ENCODE measurements around the gene TENT5C. TPM values are rescaled to one million over a fixed set of nuclear protein-coding genes. Genes with fewer than 3 reads are reported as not detected.

Gene TENT5C
- total and polyA plus RNA-seq, 2 of the 8 experiments (the other 6 are each of a cell fraction or from before 2014, with no cell fraction given) = 0.38 to 0.99 TPM

DNA sequence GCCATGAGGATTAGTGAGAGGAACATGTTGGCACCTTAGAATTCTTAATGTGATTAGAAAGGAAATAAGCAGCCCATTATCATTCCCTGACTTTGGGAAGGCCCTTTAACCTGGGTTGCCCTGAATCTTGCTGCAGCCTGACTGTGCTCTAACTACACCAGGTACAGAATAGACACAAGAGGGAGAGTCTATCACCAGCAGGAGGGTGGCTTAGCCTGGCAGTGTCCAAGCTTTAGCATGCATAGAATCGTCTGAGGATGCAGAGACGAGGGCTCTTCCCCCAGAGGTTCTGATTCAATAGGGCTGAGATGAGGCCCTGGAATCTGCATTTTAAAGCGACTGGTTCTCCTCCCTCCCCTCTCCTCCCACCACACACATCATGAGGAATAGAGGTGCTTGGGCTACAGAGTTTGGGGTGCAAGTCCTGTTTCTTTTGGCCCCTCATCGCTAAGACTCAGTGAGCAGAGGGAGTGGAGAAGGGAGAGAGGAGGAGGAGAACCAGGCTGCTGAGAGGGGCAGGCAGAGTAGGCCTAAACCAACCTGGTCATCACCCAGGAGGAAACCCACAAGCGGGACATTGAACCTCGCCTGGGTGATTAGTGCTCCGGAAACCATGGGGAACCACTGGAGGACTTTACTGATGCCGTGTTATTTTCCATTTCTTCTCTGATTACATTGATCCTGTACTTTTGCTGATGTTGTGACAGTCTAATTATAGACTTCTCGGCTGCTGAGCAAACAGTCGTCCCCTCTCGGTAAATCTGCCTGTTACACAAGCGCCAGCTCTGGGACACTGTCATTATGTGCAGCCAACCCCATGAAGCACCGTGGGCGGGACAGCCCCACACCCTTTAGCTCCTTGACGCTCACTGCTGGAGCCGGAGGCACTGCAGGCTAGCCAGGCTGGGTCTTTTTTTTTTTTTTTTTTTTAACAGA, 6.3 kb upstream of the TENT5C start:
- Histone ChIP-seq H3K4me1 (replicated peaks in 1 of 4; ENCODE audit: control insufficient read depth in 3 of 4, insufficient read depth in 4 of 4, low read length in 3 of 4) (no peaks in the 10 kb centered on the region), H3K79me2 (ENCODE audit: control insufficient read depth in 1 of 2, insufficient read depth in 2 of 2, low read length in 2 of 2) (no peaks in the 10 kb centered on the region), H2BK120ac (replicated peaks; ENCODE audit: low read depth, low read length) (no peak overlapping the region), H4K91ac (replicated peaks; ENCODE audit: insufficient read length, low read length) (no peak overlapping the region), H2BK20ac (ENCODE audit: low read length) (no peak overlapping the region), H3K9me3 (ENCODE audit: insufficient read depth in 2 of 2, low read depth in 1 of 2, low read length in 1 of 2) (no peaks in the 10 kb centered on the region), H2BK5ac (ENCODE audit: low read depth, low read length) (no peak overlapping the region), H2AK5ac (ENCODE audit: low read depth, low read length) (no peak overlapping the region), H3K4me3 (ENCODE audit: extremely low read depth in 1 of 4, insufficient read depth in 2 of 4, low read depth in 3 of 4, low read length in 4 of 4) (no peak overlapping the region), H3K56ac (replicated peaks; ENCODE audit: insufficient read length, low read depth, low read length) (no peak overlapping the region), H3K79me1 (ENCODE audit: low read depth, low read length) (no peaks in the 10 kb centered on the region), H3K18ac (ENCODE audit: extremely low read depth, low read length) (no peak overlapping the region), H2AFZ (ENCODE audit: low read length) (no peak overlapping the region), H3K4me2 (ENCODE audit: insufficient read depth in 1 of 2, low read depth in 2 of 2, low read length in 2 of 2) (no peak overlapping the region), H4K8ac (ENCODE audit: extremely low read depth, insufficient read depth, low read length) (no peak overlapping the region), H3K4ac (replicated peaks; ENCODE audit: insufficient read length, low read depth, low read length) (no peak overlapping the region), H3K27ac (ENCODE audit: low read depth, low read length) (no peak overlapping the region), H2BK15ac (ENCODE audit: low read length) (no peak overlapping the region), H3K36me3 (ENCODE audit: control insufficient read depth in 2 of 4, insufficient read depth in 4 of 4, low read length in 3 of 4) (no peaks in the 10 kb centered on the region), H3K23me2 (ENCODE audit: low read depth, low read length) (no peaks in the 10 kb centered on the region), H3K23ac (ENCODE audit: insufficient read length) (no peak overlapping the region), H4K20me1 (replicated peaks in 1 of 2; ENCODE audit: control insufficient read depth in 1 of 2, insufficient read depth in 2 of 2, low read length in 2 of 2) (no peaks in the 10 kb centered on the region), H4K5ac (ENCODE audit: insufficient read length, low read depth, low read length) (no peak overlapping the region), H3K14ac (ENCODE audit: insufficient read length) (no peak overlapping the region), H3K9ac (replicated peaks in 1 of 4; ENCODE audit: extremely low read depth in 1 of 4, low read depth in 3 of 4, low read length in 3 of 4) (no peak overlapping the region), H2BK12ac (ENCODE audit: low read depth, low read length) (no peak overlapping the region), H3K27me3 (replicated peaks in 1 of 4; ENCODE audit: control insufficient read depth in 3 of 4, extremely low read depth in 1 of 4, insufficient read depth in 3 of 4, low read length in 3 of 4) (peaks cover 0 to 6% (median 2%) of the 10 kb centered on the region in 4 experiments; a peak in 3 of 7 replicates)
- DNase-seq (ENCODE audit: low read depth in 1 of 2, low spot score in 2 of 2) (no peak), FAIRE-seq (no peak)
- 89% methylated on average over 16 of the region's 16 CpGs; no CpG with 5 or more reads in 1 of the 2 experiments for WGBS, 2 experiments (ENCODE audit: extremely low coverage in 1 of 2, insufficient coverage in 1 of 2, insufficient read length in 1 of 2, insufficient replicate concordance in 2 of 2, low coverage in 1 of 2, low lambda C conversion rate in 2 of 2, missing lambda C conversion rate in 1 of 2)
- CTCF ChIA-PET (ENCODE audit: partially characterized antibody) = no interaction called here
- POLR2A ChIA-PET (ENCODE audit: partially characterized antibody) = no interaction called here
- no peak for TF ChIP-seq HDAC6 (IDR thresholded peaks at IDR 0.05; ENCODE audit: low read depth, low read length)
- no peak for TF ChIP-seq TBP (IDR thresholded peaks at IDR 0.05; ENCODE audit: low read depth, low read length)
- no peak for TF ChIP-seq KDM5A (IDR thresholded peaks at IDR 0.05; ENCODE audit: low read length)
- no peak for TF ChIP-seq RFX5 (IDR thresholded peaks at IDR 0.05; ENCODE audit: borderline replicate concordance, low read depth, low read length)
- no peak for TF ChIP-seq CHD2 (IDR thresholded peaks at IDR 0.05; ENCODE audit: low read length)
- TF ChIP-seq RBBP5 (IDR thresholded peaks at IDR 0.05; ENCODE audit: borderline replicate concordance, low read depth, low read length) = no peak
- no peak for TF ChIP-seq EP300 (IDR thresholded peaks at IDR 0.05; ENCODE audit: borderline replicate concordance in 1 of 2, low read depth in 2 of 2, low read length in 2 of 2)
- TF ChIP-seq BRCA1 (IDR thresholded peaks at IDR 0.05; ENCODE audit: low read depth, low read length) = no peak
- TF ChIP-seq KDM1A (IDR thresholded peaks at IDR 0.05; ENCODE audit: borderline replicate concordance, low read length) = no peak
- no peak for TF ChIP-seq TCF12 (IDR thresholded peaks at IDR 0.05; ENCODE audit: low read depth, low read length)
- TF ChIP-seq EZH2 (IDR thresholded peaks at IDR 0.05; ENCODE audit: low read depth, low read length, severe bottlenecking) = no peak
